HCT116 (cell line): ENCODE data around the gene C10orf53. TPM values are rescaled to one million over a fixed set of nuclear protein-coding genes. Genes with fewer than 3 reads are reported as not detected.

ENCODE experiments used
- ATAC-seq: fragments of 200-7000 bp; cut with Tn5 transposase; 2 replicates; pipeline ENCODE4 v1.9.1; 2020; ENCODE audit warnings: mild to moderate bottlenecking, moderate library complexity
- BruUV-seq: library from RNA; stranded (reverse); fragments of 400-500 nt; replicated peaks from 2 replicates; lab custom pipeline; 2021; lab: Mats Ljungman, UMichigan
- CTCF ChIA-PET: fragments of 300-600 bp; sonication (Branson Sonifier 250); formaldehyde crosslinking; loops from one replicate; lab custom pipeline; 2021; ENCODE audit warnings: antibody characterized with exemption; lab: Charles Lee
- POLR2A ChIA-PET: fragments of 300-600, 350-600 bp; sonication (Branson Sonifier 250); formaldehyde crosslinking; loops from one replicate; lab custom pipeline; 2021; ENCODE audit warnings: antibody characterized with exemption; lab: Charles Lee
- RAD21 ChIA-PET, 2 experiments: fragments of 300-600 bp; sonication (Branson Sonifier 250); formaldehyde crosslinking; loops; one replicate each; lab custom pipeline; 2023; ENCODE audit warnings: low total read pairs in 2 of 2; ENCODE audit not compliant: uncharacterized antibody in 2 of 2, unreplicated experiment in 2 of 2, low non-redundant PET in 1 of 2; lab: Charles Lee
- DNase-seq: peaks from one replicate; pipeline ENCODE4 v3.0.0-alpha.2; 2010; ENCODE audit warnings: low read depth, low spot score
- H2AFZ ChIP-seq: fragments of 200-600 bp; shearing (Covaris generic), sonication (generic); 2 replicates; pipeline ENCODE4 v1.6.1; 2017; ENCODE audit warnings: low read depth, mixed run types, mixed read lengths, antibody characterized with exemption, low read length; ENCODE audit not compliant: poor library complexity, severe bottlenecking
- H3K27ac ChIP-seq: 2 replicates; pipeline ENCODE4 v1.5.1; 2012; ENCODE audit warnings: low read depth, low read length
- H3K27me3 ChIP-seq: fragments of 200-600 bp; sonication (generic); 2 replicates; pipeline ENCODE4 v1.6.1; 2016; ENCODE audit warnings: mixed run types, low read length, mixed read lengths; ENCODE audit not compliant: insufficient read depth
- H3K36me3 ChIP-seq, 2 experiments: fragments of 200-500 bp in 1 of 2; fragments of 200-600 bp in 1 of 2; sonication (Bioruptor generic) in 1 of 2; sonication (generic) in 1 of 2; 2 replicates each; pipeline versions ENCODE4 v1.5.1 to v1.6.1; 2014 to 2016; ENCODE audit warnings: low read length in 2 of 2, inconsistent platforms in 1 of 2, mixed read lengths in 1 of 2, mixed run types in 1 of 2; ENCODE audit not compliant: insufficient read depth in 2 of 2, control insufficient read depth in 1 of 2
- H3K4me1 ChIP-seq, 2 experiments: fragments of 200-600 bp in 1 of 2; sonication (generic) in 1 of 2; 2 replicates each; pipeline versions ENCODE4 v1.5.1 to v1.6.1; 2012 to 2017; ENCODE audit warnings: low read length in 2 of 2, inconsistent platforms in 1 of 2, mild to moderate bottlenecking in 1 of 2, mixed read lengths in 1 of 2, mixed run types in 1 of 2, moderate library complexity in 1 of 2; ENCODE audit not compliant: insufficient read depth in 2 of 2, control insufficient read depth in 1 of 2
- H3K4me2 ChIP-seq: fragments of 200-600 bp; sonication (generic); 2 replicates; pipeline ENCODE4 v1.6.1; 2017; ENCODE audit warnings: mixed run types, low read length, mixed read lengths
- H3K4me3 ChIP-seq, 2 experiments: fragments of 200-600 bp in 1 of 2; sonication (generic) in 1 of 2; replicated peaks in 1 of 2; 2 replicates each; pipeline ENCODE4 v1.5.1; 2011 to 2016; ENCODE audit warnings: low read length in 2 of 2, control low read depth in 1 of 2, low read depth in 1 of 2, mild to moderate bottlenecking in 1 of 2, mixed read lengths in 1 of 2, mixed run types in 1 of 2
- H3K79me2 ChIP-seq: fragments of 200-600 bp; sonication (generic); 2 replicates; pipeline ENCODE4 v1.6.1; 2017; ENCODE audit warnings: mild to moderate bottlenecking, mixed run types, low read length, moderate library complexity, mixed read lengths; ENCODE audit not compliant: insufficient read depth
- H3K9ac ChIP-seq: fragments of 200-600 bp; sonication (generic); 2 replicates; pipeline ENCODE4 v1.6.1; 2016; ENCODE audit warnings: low read length, mixed read lengths
- H3K9me2 ChIP-seq: fragments of 200-600 bp; sonication (generic), shearing (Covaris generic); 2 replicates; pipeline ENCODE4 v1.6.1; 2017; ENCODE audit warnings: mixed run types, mild to moderate bottlenecking, moderate library complexity; ENCODE audit not compliant: insufficient read depth
- H3K9me3 ChIP-seq, 2 experiments: fragments of 200-500 bp in 1 of 2; fragments of 200-600 bp in 1 of 2; sonication (Bioruptor generic) in 1 of 2; sonication (generic) in 1 of 2; 2 replicates each; pipeline ENCODE4 v1.6.1; 2014 to 2017; ENCODE audit warnings: low read length in 2 of 2, mixed read lengths in 2 of 2, inconsistent platforms in 1 of 2, low read depth in 1 of 2, mild to moderate bottlenecking in 1 of 2, mixed run types in 1 of 2, moderate library complexity in 1 of 2; ENCODE audit not compliant: control insufficient read depth in 1 of 2, insufficient read depth in 1 of 2
- H4K20me1 ChIP-seq: fragments of 200-600 bp; sonication (generic), shearing (Covaris generic); 2 replicates; pipeline ENCODE4 v1.6.1; 2017; ENCODE audit warnings: mixed run types, mild to moderate bottlenecking, moderate library complexity; ENCODE audit not compliant: insufficient read depth
- CBX3 ChIP-seq: IDR thresholded peaks from 2 replicates; pipeline ENCODE4 v1.6.1; 2012; ENCODE audit warnings: low read depth
- EGR1 ChIP-seq: IDR thresholded peaks from 2 replicates; pipeline ENCODE4 v1.6.1; 2012; ENCODE audit warnings: low read depth
- ELF1 ChIP-seq: IDR thresholded peaks from 2 replicates; pipeline ENCODE4 v1.6.1; 2012; ENCODE audit warnings: low read depth, borderline replicate concordance
- FOSL1 ChIP-seq: IDR thresholded peaks from 2 replicates; pipeline ENCODE4 v1.6.1; 2012; ENCODE audit warnings: low read depth
- MAX ChIP-seq: IDR thresholded peaks from 2 replicates; pipeline ENCODE4 v1.6.1; 2012
- YY1 ChIP-seq: IDR thresholded peaks from 2 replicates; pipeline ENCODE4 v1.6.1; 2011; ENCODE audit warnings: low read length, low read depth, moderate library complexity, mild to moderate bottlenecking; ENCODE audit not compliant: insufficient replicate concordance; ENCODE audit errors: extremely low read depth
- ZBTB33 ChIP-seq: IDR thresholded peaks from 2 replicates; pipeline ENCODE4 v1.6.1; 2011; ENCODE audit warnings: mild to moderate bottlenecking, low read length, moderate library complexity; ENCODE audit not compliant: insufficient replicate concordance; ENCODE audit errors: extremely low read depth
- intact Hi-C: fragments of 100-400 bp; cut with micrococcal nuclease; formaldehyde crosslinking; loops from 2 replicates; pipeline ENCODE4 v1.10.0; 2022
- total RNA-seq: library from RNA; stranded (reverse); gene quantifications from one replicate; pipeline ENCODE4 v1.2.1, GENCODE V29; 2021; ENCODE audit not compliant: unreplicated experiment

Gene C10orf53
- total RNA-seq, 1 experiment from 2014 or later, result not detected

- Histone ChIP-seq H3K9me2 (no peaks in the 10 kb centered on the region), H4K20me1 (no peaks in the 10 kb centered on the region)
- TF ChIP-seq MAX, result no peak
- no peak for TF ChIP-seq FOSL1
- no peak for TF ChIP-seq ZBTB33
- no peak for TF ChIP-seq YY1
- no peak for TF ChIP-seq CBX3
- no peak for TF ChIP-seq EGR1
- no peak for TF ChIP-seq ELF1
Measured at GRCh38 chr10:49651917-49652316, 27.5 kb upstream of the C10orf53 start.

More at GRCh38 chr10:49651917-49652316, 27.5 kb upstream of the C10orf53 start:
- Histone ChIP-seq H3K79me2 (no peaks in the 10 kb centered on the region), H3K4me3 (no peak overlapping the region), H2AFZ (no peak overlapping the region), H3K4me1 (no peaks in the 10 kb centered on the region), H3K9ac (no peak overlapping the region), H3K9me3 (no peaks in the 10 kb centered on the region), H3K36me3 (no peaks in the 10 kb centered on the region), H3K27me3 (no peaks in the 10 kb centered on the region), H3K4me2 (no peak overlapping the region), H3K27ac (no peak overlapping the region)
- POLR2A ChIA-PET, result no interaction called here
- DNase-seq (no peak), ATAC-seq (no peak)
- RAD21 ChIA-PET, result no interaction called here
- intact Hi-C loops, result no loop called here
- CTCF ChIA-PET, result no interaction called here
- no TSS peak for BruUV-seq
